Caco-2 (cell line): Measurements from ENCODE around the gene ELMOD1. TPM values are rescaled to one million over a fixed set of nuclear protein-coding genes. Genes with fewer than 3 reads are reported as not detected.

Experiments
- BruUV-seq: library from RNA; stranded (reverse); fragments of 400-500 nt; replicated peaks from 2 replicates; lab custom pipeline; 2021; lab: Mats Ljungman, UMichigan
- CTCF ChIA-PET: fragments of 300-600 bp; sonication (Branson Sonifier 250); formaldehyde crosslinking; loops from one replicate; lab custom pipeline; 2022; ENCODE audit warnings: antibody characterized with exemption; lab: Charles Lee
- POLR2A ChIA-PET: fragments of 300-600 bp; sonication (Branson Sonifier 250); formaldehyde crosslinking; loops from one replicate; lab custom pipeline; 2022; ENCODE audit warnings: antibody characterized with exemption; lab: Charles Lee
- DNase-seq, 2 experiments: peaks; one replicate each; pipeline versions ENCODE4 v3.0.0 to v3.0.0-alpha.2; 2020 to 2022
- H3K27me3 ChIP-seq: replicated peaks from 2 replicates; pipeline ENCODE4 v1.6.0; 2011; ENCODE audit warnings: low read length; ENCODE audit not compliant: control insufficient read depth, insufficient read depth
- H3K36me3 ChIP-seq: 2 replicates; pipeline ENCODE4 v1.5.1; 2011; ENCODE audit warnings: low read length; ENCODE audit not compliant: control insufficient read depth, insufficient read depth
- H3K4me1 ChIP-seq: fragments of 250-450 bp; sonication (Bioruptor Pico); 2 replicates; pipeline ENCODE4 v1.5.1; 2020; ENCODE audit warnings: mild to moderate bottlenecking
- H3K4me3 ChIP-seq: 2 replicates; pipeline ENCODE4 v1.5.1; 2011; ENCODE audit warnings: low read depth, mild to moderate bottlenecking, control low read depth, low read length
- H3K9me3 ChIP-seq: fragments of 250-450 bp; sonication (Bioruptor Pico); 2 replicates; pipeline ENCODE4 v1.5.1; 2020; ENCODE audit warnings: mild to moderate bottlenecking, moderate library complexity
- H3K27ac Mint-ChIP-seq: one replicate; pipeline ENCODE4 v1.8.0; 2022; ENCODE audit warnings: mixed read lengths; ENCODE audit not compliant: unreplicated experiment
- H3K27me3 Mint-ChIP-seq: one replicate; pipeline ENCODE4 v1.8.0; 2022; ENCODE audit warnings: mixed read lengths; ENCODE audit not compliant: insufficient read depth, unreplicated experiment
- H3K36me3 Mint-ChIP-seq: one replicate; pipeline ENCODE4 v1.8.0; 2022; ENCODE audit warnings: mild to moderate bottlenecking, mixed read lengths; ENCODE audit not compliant: insufficient read depth, unreplicated experiment
- H3K4me1 Mint-ChIP-seq: one replicate; pipeline ENCODE4 v1.8.0; 2022; ENCODE audit warnings: low read depth, mixed read lengths; ENCODE audit not compliant: unreplicated experiment
- H3K4me3 Mint-ChIP-seq: one replicate; pipeline ENCODE4 v1.8.0; 2022; ENCODE audit warnings: mild to moderate bottlenecking, moderate library complexity, mixed read lengths; ENCODE audit not compliant: unreplicated experiment
- H3K9me3 Mint-ChIP-seq: one replicate; pipeline ENCODE4 v1.8.0; 2022; ENCODE audit warnings: mixed read lengths; ENCODE audit not compliant: unreplicated experiment
- intact Hi-C: fragments of 100-400 bp; cut with micrococcal nuclease; formaldehyde crosslinking; loops from one replicate; pipeline ENCODE4 v1.10.0; 2022; ENCODE audit not compliant: unreplicated experiment
- total RNA-seq: library from RNA; stranded (reverse); gene quantifications from 2 replicates; pipeline ENCODE4 v1.2.3, GENCODE V29; 2022
- TF ChIP-seq, protein P1 (sequence below), 2 experiments: fragments of 200-600 bp in 1 of 2; IDR thresholded peaks; 1 replicate in 1 of 2; 2 replicates in 1 of 2; pipeline versions ENCODE4 v1.5.1 to v1.8.0; 2011 to 2022; ENCODE audit warnings: antibody characterized with exemption in 1 of 2, control low read depth in 1 of 2, inconsistent platforms in 1 of 2, low read depth in 1 of 2, low read length in 1 of 2, mild to moderate bottlenecking in 1 of 2, moderate library complexity in 1 of 2; ENCODE audit not compliant: insufficient read depth in 1 of 2, severe bottlenecking in 1 of 2, unreplicated experiment in 1 of 2

ELMOD1 gene
- total RNA-seq, 1 experiment from 2014 or later = not detected

DNA sequence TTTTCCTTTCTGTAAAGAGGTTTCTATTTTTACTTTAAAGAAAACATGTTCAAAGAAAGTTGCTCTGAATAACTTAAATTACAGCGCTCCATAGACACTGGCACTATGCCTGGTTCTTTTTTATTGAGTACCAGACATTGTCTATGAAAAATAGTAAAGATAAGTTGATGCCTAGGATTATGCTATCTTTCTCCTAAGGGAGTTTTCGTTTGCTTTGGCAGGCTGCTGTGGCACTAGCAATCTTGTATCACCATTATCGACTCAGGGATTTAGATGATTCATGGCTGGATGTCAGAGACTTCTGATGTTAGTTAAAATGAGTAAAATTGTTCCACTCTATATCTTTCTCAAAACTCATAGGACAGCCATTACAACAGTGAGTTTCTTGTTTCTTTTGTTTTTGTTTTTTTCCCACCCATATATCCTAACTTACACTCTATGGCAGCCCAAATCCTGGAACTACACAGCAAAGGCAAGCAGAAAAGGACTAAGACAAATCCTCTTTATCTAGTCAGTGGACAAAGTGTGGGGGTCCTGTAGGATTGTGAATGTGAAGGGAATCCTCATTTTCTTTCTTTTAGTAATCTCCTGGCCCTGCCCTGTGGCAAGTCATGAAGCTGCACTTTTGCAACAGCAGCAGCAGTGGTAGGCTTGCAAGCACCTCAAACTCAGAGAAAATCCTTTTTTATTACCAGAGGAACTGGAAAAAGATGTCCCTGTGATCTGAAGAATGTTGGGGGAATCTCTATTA, 100.2 kb downstream of the ELMOD1 start:
- Mint-ChIP-seq H3K27ac (no peak overlapping the region), H3K4me1 (no peaks in the 10 kb centered on the region), H3K9me3 (no peaks in the 10 kb centered on the region), H3K36me3 (no peaks in the 10 kb centered on the region), H3K27me3 (peaks cover 4% of the 10 kb centered on the region), H3K4me3 (no peak overlapping the region)
- TF ChIP-seq, protein P1, sequence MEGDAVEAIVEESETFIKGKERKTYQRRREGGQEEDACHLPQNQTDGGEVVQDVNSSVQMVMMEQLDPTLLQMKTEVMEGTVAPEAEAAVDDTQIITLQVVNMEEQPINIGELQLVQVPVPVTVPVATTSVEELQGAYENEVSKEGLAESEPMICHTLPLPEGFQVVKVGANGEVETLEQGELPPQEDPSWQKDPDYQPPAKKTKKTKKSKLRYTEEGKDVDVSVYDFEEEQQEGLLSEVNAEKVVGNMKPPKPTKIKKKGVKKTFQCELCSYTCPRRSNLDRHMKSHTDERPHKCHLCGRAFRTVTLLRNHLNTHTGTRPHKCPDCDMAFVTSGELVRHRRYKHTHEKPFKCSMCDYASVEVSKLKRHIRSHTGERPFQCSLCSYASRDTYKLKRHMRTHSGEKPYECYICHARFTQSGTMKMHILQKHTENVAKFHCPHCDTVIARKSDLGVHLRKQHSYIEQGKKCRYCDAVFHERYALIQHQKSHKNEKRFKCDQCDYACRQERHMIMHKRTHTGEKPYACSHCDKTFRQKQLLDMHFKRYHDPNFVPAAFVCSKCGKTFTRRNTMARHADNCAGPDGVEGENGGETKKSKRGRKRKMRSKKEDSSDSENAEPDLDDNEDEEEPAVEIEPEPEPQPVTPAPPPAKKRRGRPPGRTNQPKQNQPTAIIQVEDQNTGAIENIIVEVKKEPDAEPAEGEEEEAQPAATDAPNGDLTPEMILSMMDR (IDR thresholded peaks at IDR 0.05; ENCODE audit: insufficient read depth in 1 of 2, low read depth in 1 of 2, low read length in 1 of 2, severe bottlenecking in 1 of 2, unreplicated experiment in 1 of 2) = no peak
- no TSS peak for BruUV-seq
- Histone ChIP-seq H3K9me3 (no peaks in the 10 kb centered on the region), H3K4me3 (no peak overlapping the region), H3K27me3 (no peaks in the 10 kb centered on the region), H3K4me1 (peaks cover 2% of the 10 kb centered on the region; the same call in 1 of the 2 replicates), H3K36me3 (no peaks in the 10 kb centered on the region)
- POLR2A ChIA-PET = no interaction called here
- intact Hi-C loops = no loop called here
- DNase-seq = no peak
- CTCF ChIA-PET = no interaction called here

DNA sequence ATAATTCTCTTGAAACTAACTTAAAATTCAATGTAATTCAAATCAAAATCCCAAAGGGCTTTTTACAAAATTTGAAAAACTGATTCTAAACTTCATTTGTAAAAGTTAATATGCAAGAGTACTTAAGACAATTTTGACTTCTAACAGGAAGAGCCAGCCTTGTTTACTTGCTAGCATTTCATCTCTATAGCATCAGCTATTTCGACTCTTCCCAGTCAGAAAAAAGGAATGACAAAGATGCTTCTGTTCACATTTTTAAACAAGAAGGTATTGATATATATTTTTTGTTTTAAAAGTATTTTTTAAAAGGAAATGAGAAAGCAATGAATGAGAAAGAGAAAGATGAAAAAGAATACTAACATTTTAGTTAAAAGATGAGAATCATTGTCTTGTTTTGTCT, 104.5 kb downstream of the ELMOD1 start:
- H3K36me3 ChIP-seq = no peaks in the 10 kb centered on the region
- Mint-ChIP-seq H3K27ac (no peak overlapping the region), H3K27me3 (peaks cover 16% of the 10 kb centered on the region), H3K4me3 (no peak overlapping the region), H3K4me1 (no peaks in the 10 kb centered on the region), H3K36me3 (no peaks in the 10 kb centered on the region), H3K9me3 (no peaks in the 10 kb centered on the region)
- POLR2A ChIA-PET = no interaction called here
- no peaks in the 10 kb centered on the region for H3K9me3 ChIP-seq
- CTCF ChIA-PET = no interaction called here
- TF ChIP-seq, protein P1 (IDR thresholded peaks at IDR 0.05; ENCODE audit: insufficient read depth in 1 of 2, low read depth in 1 of 2, low read length in 1 of 2, severe bottlenecking in 1 of 2, unreplicated experiment in 1 of 2) = no peak
- no TSS peak for BruUV-seq
- H3K4me3 ChIP-seq = no peak overlapping the region
- no peak for DNase-seq
- H3K4me1 ChIP-seq = peaks cover 5% of the 10 kb centered on the region; the same call in 1 of the 2 replicates
- H3K27me3 ChIP-seq = no peaks in the 10 kb centered on the region
- intact Hi-C loops = no loop called here

DNA sequence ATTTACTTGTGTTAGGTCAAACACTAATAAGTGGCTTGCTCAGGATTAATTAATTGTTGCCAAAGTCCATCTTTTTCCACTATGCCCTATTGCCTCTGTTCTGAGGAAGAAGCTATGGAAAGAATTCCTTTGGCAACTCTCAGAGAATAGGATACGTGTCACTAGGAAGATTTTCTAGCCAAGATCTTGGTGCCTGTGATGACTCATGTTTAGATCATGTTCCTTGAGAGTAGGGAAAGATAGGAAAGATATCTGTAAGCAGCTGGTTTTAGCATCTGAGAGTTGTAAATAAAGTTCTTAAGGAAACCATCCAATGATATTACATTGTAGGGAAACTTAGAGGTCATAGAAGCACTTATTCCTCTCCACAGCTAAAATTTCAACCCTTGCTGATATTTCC, 105.2 kb downstream of the ELMOD1 start:
- Mint-ChIP-seq H3K27ac (no peak overlapping the region), H3K36me3 (no peaks in the 10 kb centered on the region), H3K4me1 (no peaks in the 10 kb centered on the region), H3K27me3 (peaks cover 17% of the 10 kb centered on the region), H3K9me3 (no peaks in the 10 kb centered on the region), H3K4me3 (no peak overlapping the region)
- Histone ChIP-seq H3K36me3 (no peaks in the 10 kb centered on the region), H3K27me3 (no peaks in the 10 kb centered on the region), H3K4me3 (no peak overlapping the region), H3K4me1 (peaks cover 5% of the 10 kb centered on the region; the same call in 1 of the 2 replicates), H3K9me3 (no peaks in the 10 kb centered on the region)
- DNase-seq = no peak
- TF ChIP-seq, protein P1 (IDR thresholded peaks at IDR 0.05; ENCODE audit: insufficient read depth in 1 of 2, low read depth in 1 of 2, low read length in 1 of 2, severe bottlenecking in 1 of 2, unreplicated experiment in 1 of 2) = no peak
- ChIA-PET CTCF (no interaction called here), POLR2A (no interaction called here)
- intact Hi-C loops = no loop called here
- no TSS peak for BruUV-seq
